DMS153 treated with DMSO at 0.1 percent for 48 hours (cell line): ENCODE measurements around the gene ARHGAP23.
A peak's percentile ranks its signal among the peaks of the same experiment; 100 is the strongest.
"Not testable (repeated sequence)": the region's sequence is repeated elsewhere in the genome, so short reads cannot be mapped to it uniquely, and the experiment has no call there.

Source experiments
- DNase-seq: peaks from one replicate; lab custom pipeline; 2025; ENCODE audit not compliant: unreplicated experiment; lab: John Stamatoyannopoulos, UW

The ARHGAP23 gene

GRCh38 chr17:38459567-38459966 is 31.3 kb downstream of the ARHGAP23 start:
- no peak for DNase-seq

GRCh38 chr17:38460082-38460715 is 31.9 kb downstream of the ARHGAP23 start:
- DNase-seq, result no peak

DNA sequence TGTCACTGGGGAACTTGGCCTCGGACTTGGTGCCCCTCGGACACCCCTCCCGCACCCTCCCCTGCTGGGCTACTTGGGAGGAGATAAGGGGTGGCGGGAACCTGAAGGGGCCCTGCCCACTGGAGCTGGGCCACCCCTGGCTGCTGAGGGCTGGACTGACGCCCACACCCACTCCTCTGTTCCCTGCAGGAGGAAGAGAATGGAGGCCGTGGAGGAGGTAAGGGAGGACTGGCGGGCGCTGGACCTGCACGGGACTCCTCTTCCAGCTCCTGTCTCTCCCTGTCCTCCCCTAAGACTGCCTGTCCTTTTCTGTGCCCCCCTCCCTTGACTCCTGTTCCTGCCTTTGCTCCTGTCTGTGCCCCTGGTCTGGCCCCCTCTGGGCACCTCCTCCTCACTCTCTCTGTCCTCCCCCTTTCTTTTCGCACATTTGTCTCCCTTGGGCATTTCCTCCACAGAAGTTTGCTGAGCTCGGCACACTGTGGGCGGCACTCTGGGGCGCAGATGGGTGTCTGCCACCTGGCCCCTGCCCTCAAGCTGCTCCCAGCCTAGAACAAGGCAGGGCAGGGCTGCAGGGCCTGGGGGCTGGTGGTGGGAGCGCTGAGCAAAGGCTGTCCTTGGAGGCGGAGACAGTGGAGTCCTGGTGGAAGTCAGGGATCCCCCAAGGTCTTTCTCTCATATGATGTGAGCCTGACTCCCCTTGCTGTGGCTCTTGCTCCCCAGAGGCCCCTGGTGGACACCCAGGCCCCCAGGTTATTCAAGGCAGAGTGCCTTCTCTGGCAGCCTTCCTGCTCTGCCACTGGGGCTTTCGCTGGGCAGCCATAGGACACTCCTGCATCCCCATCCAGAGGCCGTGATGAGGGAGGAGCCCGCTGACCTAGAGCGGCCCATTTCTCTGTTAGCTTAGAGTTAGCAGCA is 32.7 kb downstream of the ARHGAP23 start:
- no peak for DNase-seq

DNA sequence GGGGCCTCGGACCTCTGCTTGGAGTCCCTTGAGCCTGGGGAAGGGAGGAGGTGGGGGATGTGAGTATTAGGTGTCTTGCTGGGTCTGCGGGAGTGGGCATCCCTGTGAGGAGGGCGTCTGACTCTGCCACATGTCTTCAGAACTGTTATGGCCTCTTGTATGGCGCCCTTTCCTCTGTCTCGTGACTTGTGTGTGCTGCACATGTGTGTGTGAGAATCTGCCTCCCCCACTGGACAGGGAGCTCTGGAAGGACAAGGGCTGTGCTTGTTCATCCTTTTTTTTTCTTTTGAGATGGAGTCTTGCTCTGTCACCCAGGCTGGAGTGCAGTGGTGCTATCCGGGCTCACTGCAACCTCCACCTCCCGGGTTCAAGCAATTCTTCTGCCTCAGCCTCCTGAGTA is 33.4 kb downstream of the ARHGAP23 start:
- DNase-seq, result no peak

DNA sequence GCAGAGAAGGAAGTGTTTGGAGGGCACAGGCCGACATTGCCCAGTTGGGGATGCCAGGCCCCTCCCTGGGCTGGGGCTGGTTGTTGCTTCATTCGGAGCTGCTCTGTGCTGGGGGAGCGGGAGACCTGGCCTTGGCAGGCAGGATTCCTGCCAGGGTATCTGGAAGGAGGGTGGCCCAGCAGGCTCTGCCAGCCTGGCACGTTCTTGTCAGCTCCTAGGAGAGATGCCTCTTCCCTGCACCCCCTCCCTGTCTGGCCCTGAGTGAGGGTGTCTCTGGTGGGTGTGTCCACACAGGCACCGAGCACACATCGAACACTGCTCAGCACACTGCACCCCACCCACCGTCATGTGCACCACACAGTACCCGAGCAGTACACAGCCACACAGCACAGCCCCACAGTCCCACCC is 35.2 kb downstream of the ARHGAP23 start:
- DNase-seq, result no peak

GRCh38 chr17:38464251-38464722 is 36.0 kb downstream of the ARHGAP23 start:
- DNase-seq, result no peak

GRCh38 chr17:38464723-38465390 is 36.6 kb downstream of the ARHGAP23 start:
- DNase-seq, result no peak

- no peak for DNase-seq
These were observed 37.4 kb downstream of the ARHGAP23 start for GRCh38 chr17:38465391-38466345.

DNA sequence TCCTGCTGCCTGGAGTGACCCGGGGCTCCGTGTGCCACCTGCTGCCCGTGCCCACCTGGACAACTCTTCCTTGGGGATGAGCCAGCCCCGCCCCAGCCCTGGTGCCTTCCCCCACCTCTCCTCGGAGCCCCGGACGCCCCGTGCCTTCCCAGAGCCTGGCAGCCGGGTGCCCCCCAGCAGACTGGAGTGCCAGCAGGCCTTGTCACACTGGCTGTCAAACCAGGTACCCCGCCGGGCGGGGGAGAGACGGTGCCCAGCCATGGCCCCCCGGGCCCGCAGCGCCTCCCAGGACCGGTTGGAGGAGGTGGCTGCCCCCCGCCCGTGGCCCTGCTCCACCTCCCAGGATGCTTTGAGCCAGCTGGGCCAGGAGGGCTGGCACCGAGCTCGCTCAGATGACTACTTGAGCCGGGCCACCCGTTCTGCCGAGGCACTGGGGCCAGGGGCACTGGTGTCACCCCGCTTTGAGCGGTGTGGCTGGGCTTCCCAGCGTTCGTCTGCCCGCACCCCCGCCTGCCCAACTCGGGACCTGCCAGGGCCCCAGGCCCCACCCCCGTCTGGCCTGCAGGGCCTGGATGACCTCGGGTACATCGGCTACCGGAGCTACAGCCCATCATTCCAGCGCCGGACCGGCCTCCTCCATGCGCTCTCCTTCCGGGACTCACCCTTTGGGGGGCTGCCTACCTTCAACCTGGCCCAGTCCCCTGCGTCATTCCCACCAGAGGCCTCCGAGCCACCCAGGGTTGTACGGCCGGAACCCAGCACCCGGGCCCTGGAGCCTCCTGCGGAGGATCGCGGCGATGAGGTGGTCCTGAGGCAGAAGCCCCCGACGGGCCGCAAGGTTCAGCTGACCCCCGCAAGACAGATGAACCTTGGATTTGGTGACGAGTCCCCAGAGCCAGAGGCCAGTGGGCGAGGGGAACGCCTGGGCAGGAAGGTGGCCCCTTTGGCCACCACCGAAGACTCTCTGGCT is 38.4 kb downstream of the ARHGAP23 start:
- DNase-seq, result no peak

DNA sequence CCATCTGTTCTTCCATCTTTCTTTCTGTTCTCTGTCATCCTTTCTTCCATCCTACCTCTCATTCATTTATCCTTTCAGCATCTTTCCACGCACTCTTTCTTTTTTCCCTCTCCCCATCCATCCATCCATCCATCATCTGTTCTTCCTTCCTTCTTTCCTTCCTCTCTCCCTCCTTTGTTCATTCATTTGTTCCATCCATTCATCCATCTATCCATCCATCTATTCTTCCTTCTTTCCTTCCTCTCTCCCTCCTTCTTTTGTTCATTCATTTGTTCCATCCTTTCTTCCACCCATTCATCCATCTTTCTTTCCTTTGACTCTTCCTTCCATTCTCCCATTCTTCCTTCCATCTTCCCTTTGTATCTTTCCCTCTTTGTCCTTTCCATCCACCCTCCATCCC is 39.2 kb downstream of the ARHGAP23 start:
- no peak for DNase-seq

DNA sequence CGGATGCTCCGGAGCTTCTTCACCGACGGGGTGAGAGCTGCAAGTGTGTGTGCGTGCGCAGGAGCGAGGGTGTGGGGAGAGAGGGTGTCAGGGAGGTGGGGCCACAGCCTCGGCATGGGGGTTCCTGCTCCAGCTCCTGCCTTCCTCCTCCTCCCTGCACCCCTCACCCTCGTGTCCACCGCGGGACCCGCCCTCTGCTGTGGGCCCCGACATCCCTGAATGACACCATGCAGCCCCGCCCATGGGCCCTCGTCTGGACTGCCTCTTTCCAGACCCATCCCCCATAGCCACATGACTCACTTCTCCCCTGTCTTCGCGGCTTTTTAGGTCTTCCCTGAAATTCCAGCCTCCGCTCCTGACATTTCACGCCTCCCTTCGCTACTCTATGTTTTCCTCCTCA is 41.6 kb downstream of the ARHGAP23 start:
- DNase-seq, result no peak

- not testable (repeated sequence) for DNase-seq
These were observed 43.0 kb downstream of the ARHGAP23 start for GRCh38 chr17:38471253-38471652.

DNA sequence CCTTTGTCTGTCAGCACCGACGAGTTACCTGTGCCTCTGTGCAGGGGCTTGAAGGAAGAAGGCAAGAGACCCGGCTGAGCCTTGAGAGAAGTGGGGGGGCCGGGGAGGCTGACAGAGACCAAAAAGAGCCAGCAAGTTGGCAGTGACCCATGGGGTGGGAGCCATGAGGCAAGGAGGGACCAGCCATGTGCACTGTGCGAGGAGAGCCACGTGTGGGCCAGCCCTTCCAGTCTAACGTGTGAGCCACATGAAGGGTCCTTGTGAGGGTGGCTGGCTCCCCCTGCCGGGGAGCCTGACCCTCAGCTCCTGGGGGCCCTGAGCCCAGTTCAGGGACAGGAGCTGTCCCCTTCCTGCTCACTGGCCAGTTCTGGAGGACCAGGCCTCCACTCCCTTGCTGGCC is 46.4 kb downstream of the ARHGAP23 start:
- DNase-seq, result peak; percentile 15

- no peak for DNase-seq
These were observed 48.3 kb downstream of the ARHGAP23 start for GRCh38 chr17:38476549-38476948.

DNA sequence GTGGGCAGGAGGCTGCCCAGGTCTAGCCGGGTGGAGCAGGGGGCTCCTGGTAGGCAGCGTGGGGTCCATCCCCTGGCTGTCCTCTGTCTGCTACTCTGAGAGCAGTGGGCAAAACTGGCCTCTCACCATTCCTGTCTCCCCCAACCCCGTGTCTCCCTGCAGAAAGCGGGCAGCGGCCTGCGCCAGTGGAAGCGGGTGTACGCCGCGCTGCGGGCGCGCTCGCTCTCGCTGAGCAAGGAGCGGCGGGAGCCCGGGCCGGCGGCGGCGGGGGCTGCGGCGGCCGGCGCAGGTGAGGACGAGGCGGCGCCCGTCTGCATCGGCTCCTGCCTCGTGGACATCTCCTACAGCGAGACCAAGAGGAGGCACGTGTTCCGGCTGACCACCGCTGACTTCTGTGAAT is 49.2 kb downstream of the ARHGAP23 start:
- not testable (repeated sequence) for DNase-seq

DNA sequence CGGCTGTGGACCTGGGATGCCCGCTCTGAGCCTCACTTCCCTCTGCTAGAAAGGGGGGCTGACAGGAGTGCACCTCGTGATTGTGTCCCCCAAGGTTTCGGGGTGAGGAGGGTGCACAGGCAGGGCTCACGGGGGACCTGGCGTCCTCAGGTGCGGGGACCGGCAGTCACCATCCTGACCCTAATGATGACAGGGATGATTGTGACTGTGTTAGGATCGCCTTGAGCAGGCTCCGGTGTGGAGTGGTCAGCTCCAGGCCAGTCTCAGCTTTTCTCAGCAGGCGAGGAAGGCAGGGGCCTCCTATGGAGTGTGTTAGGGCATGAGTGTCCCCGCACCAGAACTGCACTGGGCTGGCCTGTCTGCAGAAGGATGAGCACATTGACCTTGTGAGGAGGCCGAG is 49.7 kb downstream of the ARHGAP23 start:
- not testable (repeated sequence) for DNase-seq

DNA sequence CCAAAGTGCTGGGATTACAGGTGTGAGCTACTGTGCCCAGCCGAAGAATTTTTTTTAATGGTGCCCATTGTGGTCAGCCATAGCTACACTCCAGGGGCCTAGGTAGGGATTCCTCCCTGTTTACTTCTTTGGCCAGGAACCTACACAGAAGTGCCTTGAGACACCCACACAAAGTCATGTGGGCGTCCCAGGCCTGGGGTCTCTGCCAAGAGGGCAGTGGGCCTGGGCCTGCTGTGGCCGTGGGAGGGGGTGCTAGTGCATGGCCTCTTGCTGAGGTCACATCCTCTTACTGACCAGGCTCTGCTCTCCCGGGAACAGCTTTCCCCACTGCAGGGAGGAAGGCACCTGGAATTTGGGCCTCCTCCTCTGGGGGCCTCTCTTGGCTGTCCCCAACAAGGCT is 50.4 kb downstream of the ARHGAP23 start:
- DNase-seq, result not testable (repeated sequence)

DNA sequence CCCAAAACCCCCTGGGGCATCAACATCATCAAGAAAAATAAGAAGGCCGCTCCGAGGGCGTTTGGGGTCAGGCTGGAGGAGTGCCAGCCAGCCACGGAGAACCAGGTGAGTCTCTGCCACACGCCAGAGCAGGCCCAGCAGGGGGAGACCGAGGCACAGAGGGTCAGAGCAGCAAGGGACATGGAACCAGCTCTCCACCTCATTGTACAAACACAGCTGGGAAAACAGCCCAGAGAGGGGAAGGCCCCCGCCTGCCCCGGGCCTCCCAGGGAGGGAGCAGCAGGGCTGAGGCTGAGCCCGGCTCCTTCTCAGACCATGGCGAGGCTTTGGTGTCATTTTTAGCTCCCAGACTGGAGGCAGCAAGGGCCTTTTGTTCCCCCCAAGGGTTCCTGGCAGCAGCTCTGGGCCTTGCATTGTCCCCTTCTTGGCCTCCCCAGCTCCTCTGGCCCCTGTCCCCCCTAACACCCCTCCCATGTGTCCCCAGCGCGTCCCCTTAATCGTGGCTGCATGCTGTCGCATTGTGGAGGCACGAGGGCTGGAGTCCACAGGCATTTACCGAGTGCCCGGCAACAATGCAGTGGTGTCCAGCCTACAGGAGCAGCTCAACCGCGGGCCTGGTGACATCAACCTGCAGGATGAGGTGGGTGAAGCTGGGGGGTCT is 53.9 kb downstream of the ARHGAP23 start:
- peak; percentile 37 for DNase-seq

GRCh38 chr17:38482700-38483043 is 54.4 kb downstream of the ARHGAP23 start:
- DNase-seq, result not testable (repeated sequence)
